Fibroblast of villous mesenchyme (primary cell): ENCODE measurements around the gene SLC35B3. TPM values are rescaled to one million over a fixed set of nuclear protein-coding genes. Genes with fewer than 3 reads are reported as not detected.
A peak's percentile ranks its signal among the peaks of the same experiment; 100 is the strongest.

Source experiments
- DNase-seq: peaks from one replicate; pipeline ENCODE4 v3.0.0-alpha.2; 2010; ENCODE audit warnings: low read depth
- H3K4me3 ChIP-seq: 2 replicates; pipeline ENCODE4 v1.5.1; 2011; ENCODE audit warnings: low read depth, mild to moderate bottlenecking, low read length
- total RNA-seq: library from RNA; depleted of rRNA; stranded (reverse); fragments of >200 nt; gene quantifications from 2 replicates; pipeline ENCODE4 v1.2.3, GENCODE V29; 2012
- TF ChIP-seq, protein P1 (sequence below): IDR thresholded peaks from 2 replicates; pipeline ENCODE4 v1.5.1; 2012; ENCODE audit warnings: low read depth, mild to moderate bottlenecking, low read length; ENCODE audit not compliant: insufficient read depth

The SLC35B3 gene
- total RNA-seq, result 19.0 and 29.8 TPM in 2 replicates

- DNase-seq, result peak; percentile 93
- TF ChIP-seq, protein P1, sequence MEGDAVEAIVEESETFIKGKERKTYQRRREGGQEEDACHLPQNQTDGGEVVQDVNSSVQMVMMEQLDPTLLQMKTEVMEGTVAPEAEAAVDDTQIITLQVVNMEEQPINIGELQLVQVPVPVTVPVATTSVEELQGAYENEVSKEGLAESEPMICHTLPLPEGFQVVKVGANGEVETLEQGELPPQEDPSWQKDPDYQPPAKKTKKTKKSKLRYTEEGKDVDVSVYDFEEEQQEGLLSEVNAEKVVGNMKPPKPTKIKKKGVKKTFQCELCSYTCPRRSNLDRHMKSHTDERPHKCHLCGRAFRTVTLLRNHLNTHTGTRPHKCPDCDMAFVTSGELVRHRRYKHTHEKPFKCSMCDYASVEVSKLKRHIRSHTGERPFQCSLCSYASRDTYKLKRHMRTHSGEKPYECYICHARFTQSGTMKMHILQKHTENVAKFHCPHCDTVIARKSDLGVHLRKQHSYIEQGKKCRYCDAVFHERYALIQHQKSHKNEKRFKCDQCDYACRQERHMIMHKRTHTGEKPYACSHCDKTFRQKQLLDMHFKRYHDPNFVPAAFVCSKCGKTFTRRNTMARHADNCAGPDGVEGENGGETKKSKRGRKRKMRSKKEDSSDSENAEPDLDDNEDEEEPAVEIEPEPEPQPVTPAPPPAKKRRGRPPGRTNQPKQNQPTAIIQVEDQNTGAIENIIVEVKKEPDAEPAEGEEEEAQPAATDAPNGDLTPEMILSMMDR, result no peak
- H3K4me3 ChIP-seq, result peak within 1 kb of the TSS; percentile 95
Measured at GRCh38 chr6:8435093-8435844, at the start of gene SLC35B3. TSS of gene SLC35B3 (minus strand) at chr6:8435545.

GRCh38 chr6:8483650-8484049 lies 48.3 kb upstream of the SLC35B3 start:
- no peak overlapping the region for H3K4me3 ChIP-seq
- TF ChIP-seq, protein P1, result no peak
- DNase-seq, result no peak

GRCh38 chr6:8481727-8482126 lies 46.4 kb upstream of the SLC35B3 start:
- DNase-seq, result no peak
- H3K4me3 ChIP-seq, result no peak overlapping the region
- TF ChIP-seq, protein P1, result no peak

DNA sequence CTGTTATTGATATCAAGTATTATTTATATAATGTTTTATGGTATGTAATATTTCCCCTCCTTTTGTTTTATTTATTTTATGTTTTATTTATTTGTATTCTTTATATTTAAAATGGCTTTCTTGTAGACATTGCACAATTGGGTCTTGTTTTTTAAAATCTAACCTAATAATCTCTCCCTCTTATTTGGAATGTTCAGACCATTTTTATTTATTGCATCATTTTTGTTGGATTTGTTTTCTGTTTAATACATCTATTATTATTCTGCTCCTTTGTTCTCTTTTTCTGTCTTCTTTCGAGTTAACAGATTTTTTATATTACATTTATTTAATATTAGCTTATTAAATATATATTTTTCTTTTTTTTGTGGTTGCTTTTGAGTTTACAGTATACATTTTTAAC lies 43.1 kb upstream of the SLC35B3 start:
- no peak overlapping the region for H3K4me3 ChIP-seq
- TF ChIP-seq, protein P1, result no peak
- DNase-seq, result no peak

- H3K4me3 ChIP-seq, result no peak overlapping the region
- TF ChIP-seq, protein P1, result no peak
- DNase-seq, result no peak
Measured at GRCh38 chr6:8476656-8477055, 41.3 kb upstream of the SLC35B3 start.

DNA sequence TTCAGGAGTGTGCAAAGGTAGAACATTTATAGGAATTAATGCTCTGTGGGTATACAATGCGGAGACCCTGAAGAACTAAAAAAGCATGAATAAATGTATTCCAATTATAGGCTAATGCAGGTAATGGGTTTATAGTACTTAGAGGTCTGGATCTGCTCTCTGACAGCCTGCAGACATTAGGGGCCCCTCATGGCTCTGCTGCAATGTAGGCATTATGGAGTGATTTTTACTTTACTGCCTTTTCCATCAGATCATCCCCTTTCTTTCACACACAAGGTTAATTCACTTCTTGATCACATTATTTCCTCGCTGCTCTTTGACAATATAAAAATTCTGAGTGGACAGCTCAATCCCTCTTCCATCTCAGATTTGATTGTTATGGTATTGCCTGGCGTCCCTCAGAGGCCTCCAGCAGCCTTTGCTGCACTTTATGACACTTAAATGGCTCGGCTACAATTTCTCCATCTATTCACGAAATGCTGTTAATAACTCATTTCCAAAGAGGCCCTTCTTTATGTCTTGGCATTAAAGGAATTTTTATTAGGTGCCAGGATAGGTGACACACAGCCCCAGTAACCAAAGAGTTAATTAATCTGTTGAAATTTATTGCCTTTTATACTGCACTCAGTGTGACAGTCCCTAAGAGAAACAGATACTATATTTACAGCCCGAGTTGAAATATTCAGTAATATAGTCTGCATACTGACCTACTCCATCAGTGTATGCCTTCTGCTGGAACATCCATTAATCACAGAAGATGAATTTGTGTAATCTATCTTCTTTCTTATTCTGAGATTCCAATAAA lies 33.4 kb upstream of the SLC35B3 start:
- no peak for DNase-seq
- H3K4me3 ChIP-seq, result no peak overlapping the region
- TF ChIP-seq, protein P1, result no peak
